ENCODE measurements around the gene BATF.

Gene BATF

DNA sequence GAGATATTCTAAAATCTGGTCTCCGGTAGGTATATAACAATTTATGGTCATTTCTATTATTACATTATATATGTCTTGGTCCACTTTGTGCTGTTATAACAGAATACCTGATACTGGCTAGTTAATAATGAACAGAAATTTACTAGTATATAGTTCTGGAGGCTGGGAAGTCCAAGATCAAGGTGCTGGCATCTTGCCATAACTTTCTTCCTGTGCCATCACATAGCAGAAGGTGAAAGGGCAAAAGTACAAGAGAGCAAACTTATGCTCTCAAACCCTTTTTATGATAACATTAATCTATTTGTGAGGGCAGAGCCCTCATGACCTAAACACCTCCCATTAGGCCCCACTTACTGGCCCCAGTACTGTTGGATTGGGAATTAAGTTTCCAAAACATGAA is 17.9 kb upstream of the BATF start:
- H3K4me1 ChIP-seq (ENCODE audit: insufficient read depth, low read length) = no peaks in the 10 kb centered on the region
- no peak overlapping the region for H3K4me3 ChIP-seq (ENCODE audit: low read depth in 1 of 2, low read length in 2 of 2)
- no peaks in the 10 kb centered on the region for H3K36me3 ChIP-seq (ENCODE audit: insufficient read depth, low read length)
- H3K9me3 ChIP-seq (ENCODE audit: low read length) = no peaks in the 10 kb centered on the region
- H3K27me3 ChIP-seq (ENCODE audit: control insufficient read depth in 1 of 2, insufficient read depth in 2 of 2, low read length in 2 of 2) = no peaks in the 10 kb centered on the region
- no peak overlapping the region for H3K9ac ChIP-seq (ENCODE audit: low read length)
- no peak overlapping the region for H3K27ac ChIP-seq (ENCODE audit: low read depth, low read length)

DNA sequence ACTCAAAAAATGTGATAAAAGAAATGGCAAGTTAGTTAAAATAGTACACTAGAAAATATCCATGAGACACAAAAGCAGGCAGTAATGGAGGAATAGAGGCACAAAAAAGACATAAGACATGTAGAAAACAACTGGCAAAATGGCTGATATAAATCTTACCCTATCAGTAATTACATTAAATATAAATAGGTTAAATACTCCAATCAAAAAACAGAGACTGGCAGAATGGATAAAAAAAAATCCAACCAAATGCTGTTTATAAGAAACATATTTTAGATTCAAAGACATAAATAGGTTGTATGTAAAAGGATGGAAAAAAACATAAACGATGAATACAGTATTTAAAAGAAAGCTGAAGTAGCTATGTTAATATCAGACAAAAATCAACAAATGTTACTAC is 15.3 kb upstream of the BATF start:
- Histone ChIP-seq H3K4me1 (ENCODE audit: insufficient read depth, low read length) (no peaks in the 10 kb centered on the region), H3K9ac (ENCODE audit: low read length) (no peak overlapping the region), H3K36me3 (ENCODE audit: insufficient read depth, low read length) (no peaks in the 10 kb centered on the region), H3K9me3 (ENCODE audit: low read length) (no peaks in the 10 kb centered on the region), H3K27me3 (ENCODE audit: control insufficient read depth in 1 of 2, insufficient read depth in 2 of 2, low read length in 2 of 2) (no peaks in the 10 kb centered on the region), H3K27ac (ENCODE audit: low read depth, low read length) (no peak overlapping the region), H3K4me3 (ENCODE audit: low read depth in 1 of 2, low read length in 2 of 2) (no peak overlapping the region)

DNA sequence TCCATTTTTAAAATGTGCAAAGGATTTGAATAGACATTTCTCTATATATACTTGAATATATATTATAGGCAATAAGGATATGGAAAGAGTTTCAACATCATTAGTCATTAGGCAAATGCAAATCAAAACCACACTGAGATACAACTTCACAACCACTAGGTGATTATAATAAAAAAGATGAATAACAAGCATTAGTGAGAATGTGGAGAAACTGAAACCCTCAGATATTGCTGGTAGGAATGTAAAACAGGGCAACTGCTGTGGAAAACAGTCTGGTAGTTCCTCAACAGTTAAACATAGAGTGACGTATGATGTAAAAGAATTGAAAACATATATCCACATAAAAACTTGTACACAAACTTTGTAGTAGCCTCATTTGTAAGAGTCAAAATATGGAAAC is 11.7 kb upstream of the BATF start:
- H3K27ac ChIP-seq (ENCODE audit: low read depth, low read length) = no peak overlapping the region

DNA sequence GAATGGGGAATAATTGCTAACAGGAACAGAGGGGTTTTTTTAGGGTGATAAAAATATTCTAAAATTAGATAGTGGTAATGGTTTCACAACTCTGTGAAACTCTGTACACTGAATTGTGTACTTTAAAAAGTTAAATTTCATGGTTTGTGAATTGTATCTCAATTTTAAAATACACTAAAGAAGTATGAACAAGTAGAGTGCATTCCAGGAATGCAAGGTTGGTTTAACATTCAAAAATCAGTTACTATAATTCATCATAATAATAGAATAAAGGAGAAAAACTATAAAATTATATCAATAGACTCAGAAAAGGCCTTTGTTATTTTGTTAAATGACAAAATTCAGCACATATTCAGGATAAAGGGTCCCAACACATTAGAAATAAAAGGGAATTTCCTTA is 11.1 kb upstream of the BATF start:
- no peaks in the 10 kb centered on the region for H3K4me1 ChIP-seq (ENCODE audit: insufficient read depth, low read length)
- no peak overlapping the region for H3K4me3 ChIP-seq (ENCODE audit: low read depth in 1 of 2, low read length in 2 of 2)

More for the DNA sequence above, 11.7 kb upstream of the BATF start:
- Histone ChIP-seq H3K4me3 (ENCODE audit: low read depth in 1 of 2, low read length in 2 of 2) (no peak overlapping the region), H3K27me3 (ENCODE audit: control insufficient read depth in 1 of 2, insufficient read depth in 2 of 2, low read length in 2 of 2) (no peaks in the 10 kb centered on the region), H3K9me3 (ENCODE audit: low read length) (no peaks in the 10 kb centered on the region), H3K9ac (ENCODE audit: low read length) (no peak overlapping the region), H3K36me3 (ENCODE audit: insufficient read depth, low read length) (no peaks in the 10 kb centered on the region), H3K4me1 (ENCODE audit: insufficient read depth, low read length) (no peaks in the 10 kb centered on the region)

GRCh38 chr14:75513911-75514672 is 8.2 kb upstream of the BATF start:
- H3K9ac ChIP-seq (ENCODE audit: low read length) = no peak overlapping the region
- no peak overlapping the region for H3K4me3 ChIP-seq (ENCODE audit: low read depth in 1 of 2, low read length in 2 of 2)
- no peaks in the 10 kb centered on the region for H3K27me3 ChIP-seq (ENCODE audit: control insufficient read depth in 1 of 2, insufficient read depth in 2 of 2, low read length in 2 of 2)
- no peaks in the 10 kb centered on the region for H3K9me3 ChIP-seq (ENCODE audit: low read length)
- no peak overlapping the region for H3K27ac ChIP-seq (ENCODE audit: low read depth, low read length)
- H3K4me1 ChIP-seq (ENCODE audit: insufficient read depth, low read length) = no peaks in the 10 kb centered on the region
- no peaks in the 10 kb centered on the region for H3K36me3 ChIP-seq (ENCODE audit: insufficient read depth, low read length)

More for the DNA sequence above, 11.1 kb upstream of the BATF start:
- no peak overlapping the region for H3K9ac ChIP-seq (ENCODE audit: low read length)
- no peaks in the 10 kb centered on the region for H3K36me3 ChIP-seq (ENCODE audit: insufficient read depth, low read length)
- H3K27ac ChIP-seq (ENCODE audit: low read depth, low read length) = no peak overlapping the region
- H3K27me3 ChIP-seq (ENCODE audit: control insufficient read depth in 1 of 2, insufficient read depth in 2 of 2, low read length in 2 of 2) = no peaks in the 10 kb centered on the region
- no peaks in the 10 kb centered on the region for H3K9me3 ChIP-seq (ENCODE audit: low read length)

DNA sequence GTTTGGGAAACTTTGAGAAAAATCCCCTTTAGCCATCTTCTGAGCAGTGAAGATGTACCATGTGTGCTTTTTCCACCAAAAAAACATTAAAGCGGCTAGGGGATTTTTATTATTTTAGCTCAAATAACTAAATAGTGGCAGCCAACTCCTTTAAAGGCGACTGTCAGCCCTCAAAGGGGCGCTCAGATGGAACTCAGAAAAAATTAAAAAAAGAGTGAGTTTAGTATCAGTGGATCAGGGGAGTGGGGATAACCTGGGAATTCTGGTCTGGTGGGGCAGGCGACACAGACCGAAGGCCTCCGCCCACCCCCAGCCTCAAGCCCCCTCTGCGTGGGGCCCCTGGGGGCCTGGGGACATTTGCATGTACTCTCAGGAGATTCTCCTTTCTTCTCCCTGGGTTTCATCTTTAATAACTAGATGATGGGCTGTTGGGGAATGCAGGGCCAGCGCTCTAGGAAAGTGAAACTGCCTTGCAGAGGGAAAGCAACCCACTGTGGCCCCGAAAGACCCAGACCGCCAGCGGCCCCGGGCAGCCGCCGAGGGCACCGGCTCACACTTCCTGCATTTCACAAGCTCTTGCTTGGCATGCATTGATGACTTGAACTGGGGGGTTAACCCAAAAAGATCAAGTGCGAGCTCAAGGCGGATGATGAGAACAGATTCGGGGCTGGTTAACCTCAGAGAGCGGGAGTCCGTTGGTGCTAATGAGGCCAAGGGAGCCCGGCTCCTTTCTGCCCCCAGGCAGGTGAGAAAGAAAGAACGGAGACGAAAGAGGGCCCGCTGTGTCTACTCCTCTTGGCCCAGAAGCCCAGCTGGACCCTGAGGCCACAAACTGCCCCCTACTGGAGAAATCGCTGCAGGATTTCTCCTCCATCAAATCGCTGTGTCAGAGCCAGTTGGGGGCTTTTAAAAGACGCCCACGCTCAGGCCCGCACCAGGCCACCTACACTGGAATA is 7.3 kb upstream of the BATF start:
- Histone ChIP-seq H3K36me3 (ENCODE audit: insufficient read depth, low read length) (no peaks in the 10 kb centered on the region), H3K9me3 (ENCODE audit: low read length) (no peaks in the 10 kb centered on the region), H3K9ac (ENCODE audit: low read length) (no peak overlapping the region), H3K27ac (ENCODE audit: low read depth, low read length) (peak overlapping the region; percentile 28), H3K4me3 (ENCODE audit: low read depth in 1 of 2, low read length in 2 of 2) (peak overlapping the region; percentile 30 to 46), H3K27me3 (ENCODE audit: control insufficient read depth in 1 of 2, insufficient read depth in 2 of 2, low read length in 2 of 2) (no peaks in the 10 kb centered on the region), H3K4me1 (ENCODE audit: insufficient read depth, low read length) (no peaks in the 10 kb centered on the region)

DNA sequence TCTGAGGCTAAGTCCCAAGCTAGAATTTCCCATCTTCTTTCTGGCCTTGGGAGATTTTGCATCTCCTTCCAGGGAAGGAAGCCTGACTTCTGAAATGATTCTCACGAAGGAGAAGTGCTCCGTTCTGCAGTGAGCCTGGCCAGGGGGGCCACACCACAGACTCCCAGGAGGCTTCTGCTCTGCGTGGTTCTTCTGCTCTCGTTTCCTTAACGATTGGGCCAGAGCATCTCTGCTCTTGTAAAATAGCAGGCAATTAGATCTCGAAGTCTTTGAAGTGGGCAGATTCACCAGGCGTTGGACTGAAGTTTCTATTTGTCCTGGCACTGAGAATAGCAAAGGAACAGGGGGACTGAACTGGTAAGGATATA is 6.7 kb upstream of the BATF start:
- peak overlapping the region; percentile 30 to 46 for H3K4me3 ChIP-seq (ENCODE audit: low read depth in 1 of 2, low read length in 2 of 2)
- H3K4me1 ChIP-seq (ENCODE audit: insufficient read depth, low read length) = no peaks in the 10 kb centered on the region

DNA sequence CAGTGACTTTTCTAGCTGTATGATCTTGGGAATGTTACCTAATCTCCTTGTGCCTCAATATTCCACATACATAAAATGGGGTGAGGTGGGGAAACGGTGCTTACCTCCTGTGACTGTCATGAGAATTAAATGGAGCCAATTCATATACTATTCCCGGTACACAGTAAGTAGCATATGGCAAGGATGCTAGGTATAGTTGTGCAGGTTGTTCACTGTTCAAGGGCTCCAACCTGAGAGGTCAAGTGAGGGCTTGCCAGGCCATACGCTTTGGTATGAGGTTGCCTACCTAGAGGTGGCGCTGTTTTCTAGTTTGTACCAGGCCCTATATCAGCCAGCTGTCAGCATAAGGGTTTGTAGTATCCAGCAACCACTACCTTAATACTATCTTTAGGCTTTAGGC is 3.6 kb upstream of the BATF start:
- Histone ChIP-seq H3K27ac (ENCODE audit: low read depth, low read length) (no peak overlapping the region), H3K9me3 (ENCODE audit: low read length) (no peaks in the 10 kb centered on the region), H3K4me3 (ENCODE audit: low read depth in 1 of 2, low read length in 2 of 2) (no peak overlapping the region), H3K36me3 (ENCODE audit: insufficient read depth, low read length) (no peaks in the 10 kb centered on the region), H3K4me1 (ENCODE audit: insufficient read depth, low read length) (no peaks in the 10 kb centered on the region), H3K9ac (ENCODE audit: low read length) (no peak overlapping the region), H3K27me3 (ENCODE audit: control insufficient read depth in 1 of 2, insufficient read depth in 2 of 2, low read length in 2 of 2) (no peaks in the 10 kb centered on the region)

More for the DNA sequence above, 6.7 kb upstream of the BATF start:
- Histone ChIP-seq H3K9me3 (ENCODE audit: low read length) (no peaks in the 10 kb centered on the region), H3K9ac (ENCODE audit: low read length) (no peak overlapping the region), H3K27ac (ENCODE audit: low read depth, low read length) (no peak overlapping the region), H3K36me3 (ENCODE audit: insufficient read depth, low read length) (no peaks in the 10 kb centered on the region), H3K27me3 (ENCODE audit: control insufficient read depth in 1 of 2, insufficient read depth in 2 of 2, low read length in 2 of 2) (no peaks in the 10 kb centered on the region)

DNA sequence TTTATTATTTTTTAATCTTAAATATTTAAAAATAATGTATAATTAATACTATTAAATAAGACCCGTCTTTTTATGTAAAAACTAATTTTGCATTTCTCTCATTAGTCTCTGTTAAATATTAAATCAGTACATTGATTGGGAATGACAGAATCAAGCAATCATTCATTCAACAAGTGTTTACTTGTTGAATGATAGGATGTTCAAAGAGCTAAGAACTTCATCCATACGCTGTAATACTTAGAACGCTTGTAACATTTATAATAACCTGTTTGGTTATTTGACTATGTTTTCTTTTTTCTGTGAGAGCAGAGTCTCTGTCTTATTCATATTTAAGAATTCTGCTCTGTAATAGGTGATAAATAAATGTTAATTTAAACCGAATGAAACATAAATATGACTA is 2.9 kb upstream of the BATF start:
- H3K27ac ChIP-seq (ENCODE audit: low read depth, low read length) = no peak overlapping the region
- H3K4me3 ChIP-seq (ENCODE audit: low read depth in 1 of 2, low read length in 2 of 2) = no peak overlapping the region
- H3K9ac ChIP-seq (ENCODE audit: low read length) = no peak overlapping the region

GRCh38 chr14:75519826-75520728 is 2.2 kb upstream of the BATF start:
- Histone ChIP-seq H3K9ac (ENCODE audit: low read length) (no peak overlapping the region), H3K27me3 (ENCODE audit: control insufficient read depth in 1 of 2, insufficient read depth in 2 of 2, low read length in 2 of 2) (no peaks in the 10 kb centered on the region), H3K9me3 (ENCODE audit: low read length) (no peaks in the 10 kb centered on the region), H3K4me1 (ENCODE audit: insufficient read depth, low read length) (no peaks in the 10 kb centered on the region), H3K36me3 (ENCODE audit: insufficient read depth, low read length) (no peaks in the 10 kb centered on the region), H3K27ac (ENCODE audit: low read depth, low read length) (no peak overlapping the region), H3K4me3 (ENCODE audit: low read depth in 1 of 2, low read length in 2 of 2) (no peak overlapping the region)

More for the DNA sequence above, 2.9 kb upstream of the BATF start:
- Histone ChIP-seq H3K9me3 (ENCODE audit: low read length) (no peaks in the 10 kb centered on the region), H3K36me3 (ENCODE audit: insufficient read depth, low read length) (no peaks in the 10 kb centered on the region), H3K4me1 (ENCODE audit: insufficient read depth, low read length) (no peaks in the 10 kb centered on the region), H3K27me3 (ENCODE audit: control insufficient read depth in 1 of 2, insufficient read depth in 2 of 2, low read length in 2 of 2) (no peaks in the 10 kb centered on the region)

DNA sequence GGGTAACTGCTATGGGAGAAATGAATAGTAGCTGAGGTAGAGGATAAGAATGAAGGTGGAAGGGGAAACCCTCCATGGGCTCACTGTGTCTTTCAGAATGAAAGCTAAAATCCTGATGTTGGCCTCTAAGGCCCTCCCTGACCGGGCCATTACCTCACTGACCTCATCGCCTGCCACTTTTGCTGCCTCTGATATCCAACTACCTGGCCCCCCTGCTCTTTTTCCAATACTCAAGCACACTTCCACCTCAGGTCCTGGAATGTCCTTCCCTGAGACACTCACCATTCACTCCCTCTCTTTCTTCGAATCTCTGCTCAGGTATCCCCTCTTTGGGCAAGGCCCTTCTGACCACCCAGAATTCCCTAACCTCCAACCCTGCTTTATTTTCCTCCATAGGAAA is 1.4 kb upstream of the BATF start:
- no peaks in the 10 kb centered on the region for H3K27me3 ChIP-seq (ENCODE audit: control insufficient read depth in 1 of 2, insufficient read depth in 2 of 2, low read length in 2 of 2)
- H3K36me3 ChIP-seq (ENCODE audit: insufficient read depth, low read length) = no peaks in the 10 kb centered on the region
- no peaks in the 10 kb centered on the region for H3K9me3 ChIP-seq (ENCODE audit: low read length)
- no peak overlapping the region for H3K4me3 ChIP-seq (ENCODE audit: low read depth in 1 of 2, low read length in 2 of 2)
- no peak overlapping the region for H3K9ac ChIP-seq (ENCODE audit: low read length)
- no peaks in the 10 kb centered on the region for H3K4me1 ChIP-seq (ENCODE audit: insufficient read depth, low read length)
- H3K27ac ChIP-seq (ENCODE audit: low read depth, low read length) = no peak overlapping the region

Data from muscle layer of colon (tissue), 2 donors.